H9 (cell line): ENCODE results near the gene GALNT9. TPM values are rescaled to one million over a fixed set of nuclear protein-coding genes. Genes with fewer than 3 reads are reported as not detected.
A peak's percentile ranks its signal among the peaks of the same experiment; 100 is the strongest.

Source experiments
- DNase-seq: peaks from one replicate; pipeline ENCODE4 v3.0.0-alpha.2; 2017
- H2AFZ ChIP-seq: one replicate; pipeline ENCODE4 v1.6.1; 2013; ENCODE audit warnings: mild to moderate bottlenecking, low read length, control low read depth, moderate library complexity
- H2AK5ac ChIP-seq: 2 replicates; pipeline ENCODE4 v1.6.1; 2013; ENCODE audit warnings: low read length, control low read depth, mixed read lengths; ENCODE audit not compliant: insufficient read length
- H2BK120ac ChIP-seq: one replicate; pipeline ENCODE4 v1.6.1; 2013; ENCODE audit warnings: low read depth, mild to moderate bottlenecking, low read length, control low read depth, inconsistent platforms; ENCODE audit not compliant: poor library complexity, severe bottlenecking
- H2BK12ac ChIP-seq: 2 replicates; pipeline ENCODE4 v1.6.1; 2013; ENCODE audit warnings: low read length, control low read depth, mixed read lengths, low read depth; ENCODE audit not compliant: insufficient read length
- H2BK15ac ChIP-seq: 2 replicates; pipeline ENCODE4 v1.6.1; 2013; ENCODE audit warnings: low read depth, low read length, control low read depth
- H2BK20ac ChIP-seq: one replicate; pipeline ENCODE4 v1.6.1; 2013; ENCODE audit warnings: low read depth, mild to moderate bottlenecking, low read length, control low read depth, inconsistent platforms; ENCODE audit not compliant: poor library complexity, severe bottlenecking
- H2BK5ac ChIP-seq: 2 replicates; pipeline ENCODE4 v1.6.1; 2013; ENCODE audit warnings: low read length, control low read depth, mixed read lengths; ENCODE audit not compliant: insufficient read length
- H3K14ac ChIP-seq: 2 replicates; pipeline ENCODE4 v1.6.1; 2013; ENCODE audit warnings: low read length, control low read depth; ENCODE audit not compliant: insufficient read depth
- H3K18ac ChIP-seq: 2 replicates; pipeline ENCODE4 v1.6.1; 2013; ENCODE audit warnings: low read depth, mild to moderate bottlenecking, mixed read lengths, low read length, control low read depth; ENCODE audit not compliant: insufficient read length
- H3K23ac ChIP-seq: 2 replicates; pipeline ENCODE4 v1.6.1; 2013; ENCODE audit warnings: low read length, control low read depth, mixed read lengths, low read depth; ENCODE audit not compliant: insufficient read length
- H3K23me2 ChIP-seq: 2 replicates; pipeline ENCODE4 v1.6.1; 2013; ENCODE audit warnings: low read depth, mild to moderate bottlenecking, mixed read lengths, low read length, control low read depth; ENCODE audit not compliant: insufficient read length, poor library complexity, severe bottlenecking
- H3K27ac ChIP-seq: 2 replicates; pipeline ENCODE4 v1.5.1; 2013; ENCODE audit warnings: low read length, control low read depth, mixed read lengths, low read depth; ENCODE audit not compliant: insufficient read length
- H3K27me3 ChIP-seq: 2 replicates; pipeline ENCODE4 v1.6.1; 2013; ENCODE audit warnings: low read length, control low read depth, inconsistent platforms; ENCODE audit not compliant: insufficient read depth
- H3K4ac ChIP-seq: 2 replicates; pipeline ENCODE4 v1.6.1; 2013; ENCODE audit warnings: low read depth, mild to moderate bottlenecking, control low read depth, inconsistent platforms, low read length, moderate library complexity
- H3K4me1 ChIP-seq: 2 replicates; pipeline ENCODE4 v1.6.1; 2013; ENCODE audit warnings: low read length, control low read depth, inconsistent platforms; ENCODE audit not compliant: insufficient read depth
- H3K4me2 ChIP-seq: 2 replicates; pipeline ENCODE4 v1.6.1; 2013; ENCODE audit warnings: low read length, control low read depth, mixed read lengths; ENCODE audit not compliant: insufficient read length, insufficient read depth
- H3K56ac ChIP-seq: 2 replicates; pipeline ENCODE4 v1.6.1; 2013; ENCODE audit warnings: low read depth, mild to moderate bottlenecking, mixed read lengths, low read length, control low read depth; ENCODE audit not compliant: insufficient read length
- H3K79me1 ChIP-seq: 2 replicates; pipeline ENCODE4 v1.6.1; 2013; ENCODE audit warnings: low read depth, mild to moderate bottlenecking, moderate library complexity, low read length, control low read depth, inconsistent platforms; ENCODE audit not compliant: insufficient read depth, poor library complexity, severe bottlenecking
- H3K79me2 ChIP-seq: 2 replicates; pipeline ENCODE4 v1.6.1; 2013; ENCODE audit warnings: low read length, control low read depth, inconsistent platforms; ENCODE audit not compliant: insufficient read depth
- H3K9ac ChIP-seq: 2 replicates; pipeline ENCODE4 v1.6.1; 2013; ENCODE audit warnings: low read length, control low read depth, mixed read lengths; ENCODE audit not compliant: insufficient read length; ENCODE audit errors: extremely low read depth
- H3K9me3 ChIP-seq: one replicate; pipeline ENCODE4 v1.6.1; 2013; ENCODE audit warnings: low read depth, low read length, inconsistent platforms; ENCODE audit not compliant: control insufficient read depth
- H3T11ph ChIP-seq: one replicate; pipeline ENCODE4 v1.6.1; 2013; ENCODE audit warnings: mild to moderate bottlenecking, low read length, control low read depth, inconsistent platforms
- H4K20me1 ChIP-seq: one replicate; pipeline ENCODE4 v1.6.1; 2013; ENCODE audit not compliant: control insufficient read depth, insufficient read length, insufficient read depth
- H4K5ac ChIP-seq: 2 replicates; pipeline ENCODE4 v1.6.1; 2013; ENCODE audit warnings: low read depth, mild to moderate bottlenecking, mixed read lengths, low read length, control low read depth; ENCODE audit not compliant: insufficient read length
- H4K8ac ChIP-seq: replicated peaks from 2 replicates; pipeline ENCODE4 v1.6.1; 2013; ENCODE audit warnings: low read length, control low read depth, mixed read lengths, low read depth; ENCODE audit not compliant: insufficient read length
- H4K91ac ChIP-seq: 2 replicates; pipeline ENCODE4 v1.6.1; 2013; ENCODE audit warnings: low read depth, mild to moderate bottlenecking, moderate library complexity, mixed read lengths, low read length, control low read depth; ENCODE audit not compliant: insufficient read length
- H3K27ac Mint-ChIP-seq, 3 experiments: 2 replicates in 2 of 3; 3 replicates in 1 of 3; pipeline ENCODE4 v1.8.0; 2020 to 2021; ENCODE audit warnings: mixed read lengths in 3 of 3, mild to moderate bottlenecking in 1 of 3, moderate library complexity in 1 of 3
- H3K27me3 Mint-ChIP-seq: 2 replicates; pipeline ENCODE4 v1.8.0; 2021; ENCODE audit warnings: low read depth, mild to moderate bottlenecking, moderate library complexity, mixed read lengths
- H3K36me3 Mint-ChIP-seq, 3 experiments: 2 replicates in 2 of 3; 3 replicates in 1 of 3; pipeline ENCODE4 v1.8.0; 2020 to 2021; ENCODE audit warnings: low read depth in 3 of 3, mixed read lengths in 3 of 3; ENCODE audit not compliant: insufficient read depth in 1 of 3
- H3K4me1 Mint-ChIP-seq, 2 experiments: 2 replicates each; pipeline ENCODE4 v1.8.0; 2020; ENCODE audit warnings: mixed read lengths in 2 of 2
- H3K4me3 Mint-ChIP-seq, 2 experiments: 2 replicates in 1 of 2; 3 replicates in 1 of 2; pipeline ENCODE4 v1.8.0; 2020 to 2021; ENCODE audit warnings: mild to moderate bottlenecking in 2 of 2, mixed read lengths in 2 of 2, moderate library complexity in 1 of 2
- H3K9me3 Mint-ChIP-seq, 2 experiments: 2 replicates in 1 of 2; 3 replicates in 1 of 2; pipeline ENCODE4 v1.8.0; 2020; ENCODE audit warnings: mild to moderate bottlenecking in 2 of 2, mixed read lengths in 2 of 2, moderate library complexity in 1 of 2
- WGBS: extraction: QIAGEN DNeasy Blood & Tissue Kit; methylation state at CpG from one replicate; pipeline ENCODE4 v1.1.7; 2013; ENCODE audit warnings: missing lambda C conversion rate, low lambda C conversion rate, mixed read lengths; ENCODE audit not compliant: insufficient read length; ENCODE audit errors: extremely low coverage; 5-methylcytosine and 5-hydroxymethylcytosine counted together
- total RNA-seq: library from RNA; stranded (reverse); gene quantifications from 2 replicates; pipeline ENCODE4 v1.2.1, GENCODE V29; 2021
- TF ChIP-seq, protein P1 (sequence below): fragments of 200-600 bp; sonication (generic); conservative IDR thresholded peaks from 3 replicates; pipeline ENCODE4 v1.8.0; 2021; ENCODE audit warnings: antibody characterized with exemption, mild to moderate bottlenecking

The GALNT9 gene
- total RNA-seq, 1 experiment from 2014 or later, result 0.35 TPM

GRCh38 chr12:132214891-132215290 lies 114.5 kb downstream of the GALNT9 start:
- no peaks in the 10 kb centered on the region; the same call in 1 of the 2 replicates for H3K4me1 ChIP-seq
- no peak overlapping the region for H3K4ac ChIP-seq
- no peak overlapping the region for H2BK20ac ChIP-seq
- no peaks in the 10 kb centered on the region for H3K23me2 ChIP-seq
- H2BK120ac ChIP-seq, result no peak overlapping the region
- H3T11ph ChIP-seq, result no peak overlapping the region
- H3K23ac ChIP-seq, result no peak overlapping the region
- no CpG with 5 or more reads among the region's 22 CpGs for WGBS
- no peak overlapping the region for H2BK5ac ChIP-seq
- no peak overlapping the region for H3K27ac ChIP-seq
- no peak overlapping the region for H3K56ac ChIP-seq
- no peak overlapping the region for H2AK5ac ChIP-seq
- no peak for DNase-seq
- Mint-ChIP-seq H3K27ac (no peak overlapping the region), H3K9me3 (peaks cover under 1 to 3% of the 10 kb centered on the region in 2 experiments), H3K4me1 (peaks cover 0 to 2% of the 10 kb centered on the region in 2 experiments; a peak in 1 of 4 replicates), H3K4me3 (no peak overlapping the region), H3K27me3 (peaks cover 85% of the 10 kb centered on the region), H3K36me3 (no peaks in the 10 kb centered on the region)
- TF ChIP-seq, protein P1, sequence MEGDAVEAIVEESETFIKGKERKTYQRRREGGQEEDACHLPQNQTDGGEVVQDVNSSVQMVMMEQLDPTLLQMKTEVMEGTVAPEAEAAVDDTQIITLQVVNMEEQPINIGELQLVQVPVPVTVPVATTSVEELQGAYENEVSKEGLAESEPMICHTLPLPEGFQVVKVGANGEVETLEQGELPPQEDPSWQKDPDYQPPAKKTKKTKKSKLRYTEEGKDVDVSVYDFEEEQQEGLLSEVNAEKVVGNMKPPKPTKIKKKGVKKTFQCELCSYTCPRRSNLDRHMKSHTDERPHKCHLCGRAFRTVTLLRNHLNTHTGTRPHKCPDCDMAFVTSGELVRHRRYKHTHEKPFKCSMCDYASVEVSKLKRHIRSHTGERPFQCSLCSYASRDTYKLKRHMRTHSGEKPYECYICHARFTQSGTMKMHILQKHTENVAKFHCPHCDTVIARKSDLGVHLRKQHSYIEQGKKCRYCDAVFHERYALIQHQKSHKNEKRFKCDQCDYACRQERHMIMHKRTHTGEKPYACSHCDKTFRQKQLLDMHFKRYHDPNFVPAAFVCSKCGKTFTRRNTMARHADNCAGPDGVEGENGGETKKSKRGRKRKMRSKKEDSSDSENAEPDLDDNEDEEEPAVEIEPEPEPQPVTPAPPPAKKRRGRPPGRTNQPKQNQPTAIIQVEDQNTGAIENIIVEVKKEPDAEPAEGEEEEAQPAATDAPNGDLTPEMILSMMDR, result peak; percentile 39; the same call in 2 of the 3 replicates
- H4K5ac ChIP-seq, result no peak overlapping the region
- no peak overlapping the region for H2BK12ac ChIP-seq
- no peak overlapping the region for H3K18ac ChIP-seq
- no peaks in the 10 kb centered on the region for H3K79me1 ChIP-seq
- no peak overlapping the region for H3K14ac ChIP-seq
- H3K4me2 ChIP-seq, result no peak overlapping the region
- H2AFZ ChIP-seq, result no peak overlapping the region
- H3K27me3 ChIP-seq, result peaks cover 6% of the 10 kb centered on the region; the same call in 1 of the 2 replicates
- H3K79me2 ChIP-seq, result no peaks in the 10 kb centered on the region
- H4K8ac ChIP-seq, result no peak overlapping the region
- H2BK15ac ChIP-seq, result no peak overlapping the region
- no peaks in the 10 kb centered on the region for H3K9me3 ChIP-seq
- no peak overlapping the region for H4K91ac ChIP-seq
- no peak overlapping the region for H3K9ac ChIP-seq
- no peaks in the 10 kb centered on the region for H4K20me1 ChIP-seq
